Keratinocyte (primary cell): ENCODE measurements around the gene HSPB2.

Experiments used
- CTCF ChIP-seq, 3 experiments: IDR thresholded peaks in 1 of 3; conservative IDR thresholded peaks in 1 of 3; optimal IDR thresholded peaks in 1 of 3; 2 replicates in 2 of 3; 3 replicates in 1 of 3; pipeline versions ENCODE3 to v1.5.1; 2011; ENCODE audit warnings: low read length in 3 of 3, mild to moderate bottlenecking in 3 of 3, moderate library complexity in 2 of 3, control low read depth in 1 of 3, inconsistent platforms in 1 of 3; ENCODE audit not compliant: insufficient read depth in 2 of 3; ENCODE audit errors: extremely low read depth in 1 of 3
- EZH2 ChIP-seq: IDR thresholded peaks from one replicate; pipeline ENCODE4 v1.6.1; 2012; ENCODE audit warnings: inconsistent platforms, mild to moderate bottlenecking, low read length, moderate library complexity

GRCh38 chr11:111910676-111911562, 1.6 kb upstream of the HSPB2 start:
- TF ChIP-seq CTCF (optimal IDR thresholded peaks at IDR 0.05 in 1 of 3, IDR thresholded peaks at IDR 0.05 in 1 of 3, conservative IDR thresholded peaks at IDR 0.05 in 1 of 3; ENCODE audit: extremely low read depth in 1 of 3, insufficient read depth in 2 of 3, low read length in 3 of 3) (no peak), EZH2 (no peak)
